Right lobe of liver (tissue), 4 donors: ENCODE results near the gene FMN1.

ENCODE experiments used
- CTCF ChIP-seq, 4 donors: fragments of 200-600 bp in 3 of 4; fragments of 450-650 bp in 1 of 4; IDR thresholded peaks; one replicate each; pipeline versions ENCODE4 v1.5.1 to v1.8.0; 2016 to 2022; ENCODE audit warnings: antibody characterized with exemption in 4 of 4, mild to moderate bottlenecking in 2 of 4
- POLR2A ChIP-seq: fragments of 450-650 bp; IDR thresholded peaks from one replicate; pipeline ENCODE4 v1.6.1; 2017; ENCODE audit warnings: antibody characterized with exemption, mild to moderate bottlenecking
- donor health status: DM: no; HTN: no; CAD: no.
- donor health status: DM: no; HTN: no; CAD: no.
- donor health status: DM: no; HTN: yes; CAD: no.

- TF ChIP-seq POLR2A (no peak), CTCF (IDR thresholded peaks at IDR 0.05) (no peak)
These were observed 201.2 kb downstream of the FMN1 start for GRCh38 chr15:32993285-32993684.
